HEK293 (cell line): ENCODE measurements around the gene SH2D4B.

ENCODE experiments used
- CTCF ChIA-PET: fragments of 350-600 bp; formaldehyde crosslinking; extraction: SDS; loops from one replicate; lab custom pipeline; 2021; ENCODE audit warnings: antibody characterized with exemption; lab: Yijun Ruan, JAX
- POLR2A ChIA-PET: fragments of 300-600 bp; formaldehyde crosslinking; extraction: SDS; loops from one replicate; lab custom pipeline; 2020; ENCODE audit warnings: antibody characterized with exemption, inconsistent platforms; lab: Yijun Ruan, JAX
- H3K27ac ChIP-seq: fragments of 200-500 bp; sonication (Bioruptor generic); 2 replicates; pipeline ENCODE4 v1.5.1; 2014; ENCODE audit warnings: low read depth, low read length, control low read depth, inconsistent platforms; ENCODE audit errors: extremely low read depth
- H3K36me3 ChIP-seq, 2 experiments: fragments of 200-500 bp in 1 of 2; sonication (Bioruptor generic) in 1 of 2; 1 replicate in 1 of 2; 2 replicates in 1 of 2; pipeline ENCODE4 v1.5.1; 2014 to 2017; ENCODE audit warnings: inconsistent platforms in 2 of 2, low read length in 2 of 2; ENCODE audit not compliant: control insufficient read depth in 2 of 2, insufficient read depth in 1 of 2
- H3K4me1 ChIP-seq: fragments of 200-500 bp; sonication (Bioruptor generic); 2 replicates; pipeline ENCODE4 v1.5.1; 2014; ENCODE audit warnings: mild to moderate bottlenecking, low read length, inconsistent platforms; ENCODE audit not compliant: control insufficient read depth, insufficient read depth
- H3K4me3 ChIP-seq: 2 replicates; pipeline ENCODE4 v1.5.1; 2011; ENCODE audit warnings: low read depth, mild to moderate bottlenecking, control low read depth, low read length, moderate library complexity
- H3K9me3 ChIP-seq: fragments of 200-500 bp; sonication (Bioruptor generic); 2 replicates; pipeline ENCODE4 v1.5.1; 2014; ENCODE audit warnings: low read depth, low read length, inconsistent platforms; ENCODE audit not compliant: control insufficient read depth, insufficient read depth
- ATF2 ChIP-seq: fragments of 450-650 bp; formaldehyde crosslinking; IDR thresholded peaks from 2 replicates; pipeline ENCODE4 v1.5.1; 2016; ENCODE audit warnings: missing biosample characterization, missing genetic modification characterization, low read depth
- HOXC10 ChIP-seq: sonication (generic); formaldehyde crosslinking; IDR thresholded peaks from 2 replicates; pipeline ENCODE4 v1.8.1; 2023; ENCODE audit warnings: mild to moderate bottlenecking, missing genetic modification reagents
- KLF1 ChIP-seq: fragments of 450-650 bp; formaldehyde crosslinking; IDR thresholded peaks from 2 replicates; pipeline ENCODE4 v1.5.1; 2016; ENCODE audit warnings: missing biosample characterization, missing genetic modification characterization
- KLF9 ChIP-seq: fragments of 450-650 bp; formaldehyde crosslinking; IDR thresholded peaks from 2 replicates; pipeline ENCODE4 v1.5.1; 2016; ENCODE audit warnings: missing biosample characterization, missing genetic modification characterization, low read depth
- MEIS1 ChIP-seq: sonication (generic); formaldehyde crosslinking; IDR thresholded peaks from 2 replicates; pipeline ENCODE4 v1.8.1; 2022; ENCODE audit warnings: missing genetic modification reagents, mild to moderate bottlenecking, borderline replicate concordance
- PATZ1 ChIP-seq: fragments of 450-650 bp; formaldehyde crosslinking; IDR thresholded peaks from 2 replicates; pipeline ENCODE4 v1.5.1; 2016; ENCODE audit warnings: missing biosample characterization, missing genetic modification characterization
- PRDM6 ChIP-seq: fragments of 450-650 bp; formaldehyde crosslinking; IDR thresholded peaks from 2 replicates; pipeline ENCODE4 v1.5.1; 2017; ENCODE audit warnings: missing biosample characterization, missing genetic modification characterization
- ZBTB21 ChIP-seq: fragments of 450-650 bp; formaldehyde crosslinking; IDR thresholded peaks from 2 replicates; pipeline ENCODE4 v1.5.1; 2017; ENCODE audit warnings: missing biosample characterization, missing genetic modification characterization
- ZBTB48 ChIP-seq: fragments of 450-650 bp; formaldehyde crosslinking; IDR thresholded peaks from 2 replicates; pipeline ENCODE4 v1.5.1; 2016; ENCODE audit warnings: missing biosample characterization, missing genetic modification characterization
- ZBTB6 ChIP-seq: fragments of 450-650 bp; formaldehyde crosslinking; IDR thresholded peaks from 2 replicates; pipeline ENCODE4 v1.5.1; 2017; ENCODE audit warnings: missing biosample characterization, missing genetic modification characterization
- ZNF112 ChIP-seq: fragments of 450-650 bp; formaldehyde crosslinking; IDR thresholded peaks from 2 replicates; pipeline ENCODE4 v1.5.0; 2017; ENCODE audit warnings: missing biosample characterization, missing genetic modification characterization
- ZNF169 ChIP-seq: fragments of 450-650 bp; formaldehyde crosslinking; IDR thresholded peaks from 2 replicates; pipeline ENCODE4 v1.5.1; 2016; ENCODE audit warnings: missing biosample characterization, missing genetic modification characterization
- ZNF175 ChIP-seq: fragments of 450-650 bp; formaldehyde crosslinking; IDR thresholded peaks from 2 replicates; pipeline ENCODE4 v1.5.1; 2016; ENCODE audit warnings: missing biosample characterization, missing genetic modification characterization
- ZNF214 ChIP-seq: fragments of 450-650 bp; formaldehyde crosslinking; IDR thresholded peaks from 2 replicates; pipeline ENCODE4 v1.5.1; 2017; ENCODE audit warnings: missing biosample characterization, mild to moderate bottlenecking, missing genetic modification characterization, borderline replicate concordance
- ZNF302 ChIP-seq: fragments of 450-650 bp; formaldehyde crosslinking; IDR thresholded peaks from 2 replicates; pipeline ENCODE4 v1.5.1; 2016; ENCODE audit warnings: missing biosample characterization, missing genetic modification characterization, low read depth
- ZNF394 ChIP-seq: fragments of 450-650 bp; formaldehyde crosslinking; IDR thresholded peaks from 2 replicates; pipeline ENCODE4 v1.5.1; 2016; ENCODE audit warnings: missing biosample characterization, missing genetic modification characterization, mild to moderate bottlenecking, moderate library complexity, borderline replicate concordance
- ZNF510 ChIP-seq: fragments of 450-650 bp; formaldehyde crosslinking; IDR thresholded peaks from 2 replicates; pipeline ENCODE4 v1.5.1; 2018; ENCODE audit warnings: mild to moderate bottlenecking, missing genetic modification characterization, missing biosample characterization; ENCODE audit not compliant: insufficient replicate concordance
- ZNF530 ChIP-seq: fragments of 450-650 bp; formaldehyde crosslinking; IDR thresholded peaks from 2 replicates; pipeline ENCODE4 v1.5.1; 2016; ENCODE audit warnings: low read depth, missing biosample characterization, missing genetic modification characterization
- ZNF555 ChIP-seq: fragments of 450-650 bp; formaldehyde crosslinking; conservative IDR thresholded peaks from 2 replicates; pipeline ENCODE4 v1.5.1; 2017; ENCODE audit warnings: missing biosample characterization, mild to moderate bottlenecking, missing genetic modification characterization, inconsistent platforms
- ZNF596 ChIP-seq: fragments of 450-650 bp; IDR thresholded peaks from 2 replicates; pipeline ENCODE4 v1.5.0; 2018; ENCODE audit warnings: missing biosample characterization, mild to moderate bottlenecking, missing genetic modification characterization, moderate library complexity
- ZNF645 ChIP-seq: fragments of 450-650 bp; formaldehyde crosslinking; IDR thresholded peaks from 2 replicates; pipeline ENCODE4; 2016; ENCODE audit warnings: missing biosample characterization, missing genetic modification characterization

The SH2D4B gene

GRCh38 chr10:80553436-80553835 lies 15.7 kb downstream of the SH2D4B start (continued):
- TF ChIP-seq ZNF175 = no peak
- no peak for TF ChIP-seq ZNF302
- TF ChIP-seq KLF9 (tag by site-specific recombination) = no peak
- TF ChIP-seq ZBTB48 (tag by site-specific recombination) = no peak
- TF ChIP-seq ZNF645 = no peak
- TF ChIP-seq ATF2 = no peak
- no peak for TF ChIP-seq ZNF510 (tag by site-specific recombination)

GRCh38 chr10:80554050-80554449 lies 16.3 kb downstream of the SH2D4B start:
- no peak overlapping the region for H3K27ac ChIP-seq
- CTCF ChIA-PET = no interaction called here
- H3K36me3 ChIP-seq = no peaks in the 10 kb centered on the region
- H3K4me3 ChIP-seq = no peak overlapping the region
- H3K4me1 ChIP-seq = no peaks in the 10 kb centered on the region
- POLR2A ChIA-PET = no interaction called here
- no peak for TF ChIP-seq ZBTB6 (tag by site-specific recombination)
- no peaks in the 10 kb centered on the region for H3K9me3 ChIP-seq

- Histone ChIP-seq H3K4me3 (no peak overlapping the region), H3K9me3 (no peaks in the 10 kb centered on the region), H3K4me1 (no peaks in the 10 kb centered on the region), H3K36me3 (no peaks in the 10 kb centered on the region), H3K27ac (no peak overlapping the region)
- POLR2A ChIA-PET = no interaction called here
- TF ChIP-seq ZNF596 (tag by site-specific recombination) (no peak), PATZ1 (no peak), ZNF530 (no peak), HOXC10 (no peak), ZNF555 (tag by site-specific recombination) (no peak), ZNF214 (no peak), ZNF112 (tag by site-specific recombination) (no peak), ZNF394 (tag by site-specific recombination) (no peak), PRDM6 (tag by site-specific recombination) (no peak), ZNF302 (no peak), MEIS1 (CRISPR knock-in tag) (no peak), ZBTB21 (tag by site-specific recombination) (no peak), ATF2 (no peak), KLF1 (tag by site-specific recombination) (no peak), ZNF169 (tag by site-specific recombination) (no peak)
- CTCF ChIA-PET = interaction anchor here (0.6 to 1.1 kb wide), 2 partner anchors 9 to 11 kb away, joined by 3 to 4 read pairs; no protein-coding TSS in a partner anchor
Measured at GRCh38 chr10:80555415-80555814, 17.7 kb downstream of the SH2D4B start.
